SHP77 treated with DMSO at 0.1 percent for 48 hours (cell line): Measurements from ENCODE around the gene SNX1.
"Not testable (repeated sequence)": the region's sequence is repeated elsewhere in the genome, so short reads cannot be mapped to it uniquely, and the experiment has no call there.

Experiments
- DNase-seq: peaks from one replicate; lab custom pipeline; 2025; lab: John Stamatoyannopoulos, UW

The SNX1 gene

DNA sequence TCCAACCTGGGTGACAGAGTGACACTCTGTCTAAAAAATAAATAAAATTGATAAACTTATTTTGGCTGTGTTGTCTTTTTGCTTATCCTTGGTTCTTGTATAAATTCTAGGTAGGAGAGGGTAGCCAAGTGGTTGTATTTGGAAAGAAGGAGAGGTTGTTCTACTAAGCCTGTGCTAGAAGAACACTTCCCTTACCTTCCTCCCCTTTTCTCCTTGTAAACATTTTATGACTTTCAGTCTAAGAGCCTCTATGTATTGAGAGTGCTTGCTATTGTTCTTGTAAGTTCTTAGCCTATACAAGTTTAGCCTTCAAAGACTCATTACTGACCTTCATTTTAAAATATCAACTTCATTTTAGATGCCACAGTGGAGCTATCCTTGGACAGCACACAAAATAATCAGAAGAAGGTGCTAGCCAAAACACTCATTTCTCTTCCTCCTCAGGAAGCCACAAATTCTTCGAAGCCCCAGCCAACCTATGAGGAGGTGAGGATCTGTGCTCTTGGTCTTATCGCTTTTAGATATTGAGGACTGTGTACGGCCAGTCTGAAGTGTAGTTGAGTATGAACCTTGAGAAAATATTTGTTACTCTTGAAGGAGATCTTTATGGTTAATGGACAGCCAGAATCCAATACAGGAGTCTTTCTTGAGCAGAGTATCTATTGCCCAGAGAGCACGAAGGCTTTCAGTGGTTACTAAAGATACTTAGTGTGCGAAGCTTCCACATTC is 22.1 kb downstream of the SNX1 start:
- no peak for DNase-seq

DNA sequence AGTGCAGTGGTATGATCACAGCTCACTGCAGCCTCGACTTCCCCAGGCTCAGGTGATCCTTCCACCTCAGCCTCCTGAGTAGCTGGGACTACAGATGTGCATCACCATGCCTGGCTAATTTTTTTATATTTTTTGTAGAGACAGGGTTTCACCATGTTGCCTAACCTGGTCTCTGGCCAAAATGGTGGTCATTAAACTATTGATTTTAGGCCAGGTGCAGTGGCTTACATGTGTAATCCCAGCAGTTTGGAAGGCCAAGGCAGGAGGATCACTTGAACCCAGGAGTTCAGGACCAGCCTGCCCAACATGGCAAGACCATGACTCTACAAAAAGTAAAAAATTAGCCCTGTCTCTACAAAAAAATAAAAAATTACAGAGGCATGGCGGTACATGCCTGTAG is 24.5 kb downstream of the SNX1 start:
- not testable (repeated sequence) for DNase-seq

GRCh38 chr15:64121614-64122013 is 25.8 kb downstream of the SNX1 start:
- no peak for DNase-seq

GRCh38 chr15:64122444-64122843 is 26.7 kb downstream of the SNX1 start:
- DNase-seq: no peak

- no peak for DNase-seq
Observed at GRCh38 chr15:64122936-64123351, 27.2 kb downstream of the SNX1 start.

GRCh38 chr15:64125978-64126377 is 30.2 kb downstream of the SNX1 start:
- DNase-seq: no peak

- DNase-seq: no peak
Observed at GRCh38 chr15:64127521-64128270, 31.9 kb downstream of the SNX1 start.

- DNase-seq: no peak
Observed at GRCh38 chr15:64130159-64130558, 34.4 kb downstream of the SNX1 start.

DNA sequence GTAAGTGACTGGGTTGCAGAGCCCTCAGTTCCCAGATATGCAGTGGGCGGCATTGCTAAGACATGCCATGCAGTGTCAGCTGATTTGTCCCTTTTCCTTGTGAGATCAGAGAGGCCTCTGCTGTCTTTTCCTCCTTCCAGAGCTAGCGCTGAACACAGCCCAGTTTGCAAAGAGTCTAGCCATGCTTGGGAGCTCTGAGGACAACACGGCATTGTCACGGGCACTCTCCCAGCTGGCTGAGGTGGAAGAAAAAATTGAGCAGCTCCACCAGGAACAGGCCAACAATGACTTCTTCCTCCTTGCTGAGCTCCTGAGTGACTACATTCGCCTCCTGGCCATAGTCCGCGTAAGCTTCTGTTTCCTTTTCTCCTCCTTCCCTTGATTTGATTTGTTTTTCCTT is 35.8 kb downstream of the SNX1 start:
- DNase-seq: no peak

- no peak for DNase-seq
Observed at GRCh38 chr15:64132217-64132616, 36.4 kb downstream of the SNX1 start.

GRCh38 chr15:64133623-64134344 is 38.0 kb downstream of the SNX1 start:
- no peak for DNase-seq

GRCh38 chr15:64134345-64134829 is 38.6 kb downstream of the SNX1 start:
- DNase-seq: no peak

DNA sequence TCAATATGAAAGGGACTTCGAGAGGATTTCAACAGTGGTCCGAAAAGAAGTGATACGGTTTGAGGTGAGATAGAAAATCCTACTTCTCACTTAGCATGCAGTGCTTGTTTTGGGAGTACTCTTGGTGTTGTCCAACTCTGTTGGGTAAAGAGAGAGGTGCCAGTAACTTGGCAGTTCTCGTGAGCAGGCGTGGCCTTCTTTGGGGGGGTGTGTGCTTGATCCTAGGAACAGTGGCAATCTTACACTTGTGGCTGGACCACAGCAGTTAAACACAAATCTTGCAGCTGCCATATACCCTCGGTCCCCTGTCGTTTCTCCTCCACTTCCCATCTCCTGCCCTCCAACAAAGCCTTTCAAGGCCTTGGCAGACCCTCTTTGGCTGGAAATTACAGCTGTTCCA is 40.6 kb downstream of the SNX1 start:
- DNase-seq: no peak

- no peak for DNase-seq
Observed at GRCh38 chr15:64137226-64137833, 41.5 kb downstream of the SNX1 start.

GRCh38 chr15:64138331-64138941 is 42.7 kb downstream of the SNX1 start:
- no peak for DNase-seq

DNA sequence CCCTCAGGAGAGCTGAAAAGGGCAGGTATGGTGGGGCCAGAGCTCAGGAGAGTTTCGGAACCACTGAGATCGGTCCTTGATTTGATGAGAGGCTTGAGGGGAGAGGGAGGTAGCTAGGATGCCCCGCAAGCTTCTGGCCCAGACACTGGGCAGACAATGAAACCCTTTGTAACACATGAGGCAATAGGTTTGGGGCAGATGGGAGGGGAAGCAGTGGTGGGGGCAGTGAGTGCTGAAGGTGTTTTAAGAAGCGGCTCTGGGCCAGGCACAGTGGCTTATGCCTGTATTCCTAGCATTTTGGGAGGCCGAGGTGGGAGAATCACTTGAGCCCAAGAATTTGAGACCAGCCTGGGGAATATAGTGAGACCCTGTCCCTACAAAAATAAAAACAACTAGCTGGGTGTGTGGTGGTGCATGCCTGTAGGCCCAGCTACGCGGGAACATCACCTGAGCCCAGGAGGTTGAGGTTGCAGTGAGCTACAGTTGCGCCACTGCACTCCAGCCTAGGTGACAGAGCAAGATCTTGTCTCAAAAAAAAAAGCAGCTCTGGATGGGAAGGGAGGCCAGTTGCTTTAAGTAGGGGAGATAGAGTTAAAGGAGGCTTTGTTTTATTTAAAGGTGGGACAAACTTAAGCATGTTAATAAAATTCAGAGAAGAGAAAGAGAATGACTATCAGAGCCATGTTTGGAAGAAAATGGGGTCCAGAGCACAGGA is 46.2 kb downstream of the SNX1 start:
- no peak for DNase-seq

DNA sequence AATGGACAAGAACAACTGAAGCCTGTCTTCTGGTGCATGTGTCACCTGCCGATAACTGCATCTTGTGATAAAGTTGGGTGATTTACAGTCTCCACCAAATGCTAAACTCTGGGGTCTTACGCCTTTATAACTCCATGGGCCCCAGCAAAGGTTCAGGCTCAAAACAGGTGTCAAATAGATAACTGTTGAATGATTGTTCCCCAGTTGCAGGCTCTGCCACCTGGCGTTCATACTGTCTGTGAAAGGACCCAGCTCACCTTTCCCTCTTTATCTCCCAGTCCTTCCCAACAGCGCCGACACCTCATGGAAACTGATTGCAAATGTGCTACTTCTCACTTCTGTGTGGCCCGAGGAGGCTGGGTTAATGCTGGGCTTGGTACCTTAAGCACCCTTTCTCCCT is 47.5 kb downstream of the SNX1 start:
- no peak for DNase-seq

- DNase-seq: no peak
Observed at GRCh38 chr15:64144192-64144564, 48.4 kb downstream of the SNX1 start.

- DNase-seq: no peak
Observed at GRCh38 chr15:64144565-64145281, 48.9 kb downstream of the SNX1 start.

GRCh38 chr15:64146041-64146440 is 50.3 kb downstream of the SNX1 start:
- DNase-seq: no peak

- DNase-seq: no peak
Observed at GRCh38 chr15:64146520-64146884, 50.7 kb downstream of the SNX1 start.
